ENCODE results near the gene CARMIL1.

The CARMIL1 gene

GRCh38 chr6:25446830-25447569, 167.8 kb downstream of the CARMIL1 start:
- no peak for TF ChIP-seq CTCF (conservative IDR thresholded peaks at IDR 0.05)

DNA sequence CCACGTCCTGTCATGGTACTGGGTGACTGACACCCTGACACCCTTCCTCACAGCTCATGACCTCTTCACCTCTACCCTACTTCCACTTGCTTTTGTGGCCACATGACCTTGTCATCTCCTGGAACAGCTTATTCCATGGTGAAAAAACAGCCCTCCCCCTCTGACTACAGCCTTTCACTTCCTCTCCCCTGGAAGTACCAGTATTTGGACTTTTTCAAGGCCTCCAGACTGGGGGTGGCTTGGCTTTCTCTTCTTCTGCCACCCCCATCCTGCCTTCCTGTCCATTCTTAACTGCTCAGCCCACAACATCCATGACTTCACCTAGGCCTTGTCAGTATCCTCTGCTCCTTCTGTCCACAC, 168.4 kb downstream of the CARMIL1 start:
- no peak for TF ChIP-seq CTCF (conservative IDR thresholded peaks at IDR 0.05)
- peak overlapping the region; percentile 90 for H3K27ac ChIP-seq

More at GRCh38 chr6:25446830-25447569, 167.8 kb downstream of the CARMIL1 start:
- H3K27ac ChIP-seq, result peak overlapping the region; percentile 90

DNA sequence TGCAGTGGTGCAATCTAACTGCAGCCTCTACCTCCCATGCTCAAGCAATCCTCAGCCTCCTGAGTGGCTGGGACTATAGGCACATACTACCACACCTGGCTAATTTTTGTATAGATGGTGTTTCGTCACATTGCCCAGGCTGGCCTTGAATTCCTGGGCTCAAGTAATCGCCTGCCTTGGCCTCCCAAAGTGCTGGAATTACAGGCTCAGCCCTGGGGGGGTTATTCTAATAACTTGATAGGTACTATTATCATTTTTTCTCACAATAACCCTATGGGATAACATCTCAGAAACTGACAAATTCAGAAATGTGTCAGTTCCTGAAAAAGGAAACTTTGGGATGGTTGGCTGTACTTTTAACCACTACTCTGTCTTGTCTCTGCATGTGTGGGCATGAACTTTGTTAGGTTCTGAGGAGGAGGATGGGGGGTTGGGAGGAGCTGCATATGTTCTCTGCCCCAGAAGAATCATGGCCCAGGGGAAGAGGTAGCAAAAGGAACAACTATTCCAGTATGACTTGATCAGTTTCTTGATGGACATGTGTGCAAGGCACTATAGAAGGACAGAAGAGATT, 169.9 kb downstream of the CARMIL1 start:
- TF ChIP-seq CTCF (conservative IDR thresholded peaks at IDR 0.05), result no peak
- H3K27ac ChIP-seq, result peak overlapping the region; percentile 90

- peak overlapping the region; percentile 90; the same call in 1 of the 2 replicates for H3K27ac ChIP-seq
- TF ChIP-seq CTCF (conservative IDR thresholded peaks at IDR 0.05), result no peak
Measured at GRCh38 chr6:25449774-25450173, 170.6 kb downstream of the CARMIL1 start.

GRCh38 chr6:25450469-25451198, 171.5 kb downstream of the CARMIL1 start:
- no peak overlapping the region for H3K27ac ChIP-seq
- no peak for TF ChIP-seq CTCF (conservative IDR thresholded peaks at IDR 0.05)

DNA sequence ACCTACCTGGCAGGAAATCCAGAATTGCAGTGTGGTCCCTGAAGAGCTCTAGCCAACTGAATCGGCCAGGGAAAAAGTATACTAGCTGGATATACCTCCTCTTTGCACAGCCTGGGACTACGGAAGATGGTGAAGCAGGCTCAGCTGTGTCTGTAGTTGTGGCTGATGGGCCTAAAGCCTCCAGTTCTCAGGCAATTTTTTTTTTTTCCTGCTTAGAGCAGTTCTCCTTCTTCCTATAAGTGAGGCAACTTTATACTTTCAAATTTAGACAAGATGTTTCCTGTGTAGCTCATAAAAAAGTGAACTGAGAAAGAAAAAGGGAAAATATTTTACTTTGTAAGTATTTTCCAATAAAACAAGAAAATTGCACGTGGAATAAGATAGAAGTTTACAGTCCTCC, 172.9 kb downstream of the CARMIL1 start:
- H3K27ac ChIP-seq, result no peak overlapping the region
- TF ChIP-seq CTCF (conservative IDR thresholded peaks at IDR 0.05), result no peak

- no peak overlapping the region for H3K27ac ChIP-seq
- no peak for TF ChIP-seq CTCF (conservative IDR thresholded peaks at IDR 0.05)
Measured at GRCh38 chr6:25453288-25453687, 174.1 kb downstream of the CARMIL1 start.

Measured in VCaP (cell line).